AG20443 (cell line): ENCODE measurements around the gene COQ10B.
A peak's percentile ranks its signal among the peaks of the same experiment; 100 is the strongest.
"Not testable (repeated sequence)": the region's sequence is repeated elsewhere in the genome, so short reads cannot be mapped to it uniquely, and the experiment has no call there.

Source experiments
- DNase-seq: peaks from one replicate; pipeline ENCODE4 v3.0.0; 2012; ENCODE audit warnings: low spot score, mixed read lengths

COQ10B gene

GRCh38 chr2:197453123-197453913 lies at the start of gene COQ10B:
COQ10B (plus strand) TSS chr2:197453552; CDS start chr2:197453561, 9 bp downstream.
- DNase-seq, result peak; percentile 98

- no peak for DNase-seq
These were observed 47.8 kb upstream of the COQ10B start for GRCh38 chr2:197405582-197405981.

GRCh38 chr2:197414039-197414438 lies 39.3 kb upstream of the COQ10B start:
- DNase-seq, result no peak

GRCh38 chr2:197414515-197414914 lies 38.8 kb upstream of the COQ10B start:
- DNase-seq, result no peak

- DNase-seq, result no peak
These were observed 37.1 kb upstream of the COQ10B start for GRCh38 chr2:197416268-197416667.

- DNase-seq, result no peak
These were observed 33.9 kb upstream of the COQ10B start for GRCh38 chr2:197419438-197419837.

- DNase-seq, result no peak
These were observed 30.0 kb upstream of the COQ10B start for GRCh38 chr2:197423307-197423706.

- no peak for DNase-seq
These were observed 27.8 kb upstream of the COQ10B start for GRCh38 chr2:197425550-197425949.

- DNase-seq, result no peak
These were observed 26.4 kb upstream of the COQ10B start for GRCh38 chr2:197426723-197427603.

GRCh38 chr2:197427986-197428385 lies 25.4 kb upstream of the COQ10B start:
- DNase-seq, result no peak

GRCh38 chr2:197431858-197432257 lies 21.5 kb upstream of the COQ10B start:
- DNase-seq, result no peak

- DNase-seq, result not testable (repeated sequence)
These were observed 20.8 kb upstream of the COQ10B start for GRCh38 chr2:197432527-197432926.

GRCh38 chr2:197433780-197434438 lies 19.4 kb upstream of the COQ10B start:
- no peak for DNase-seq

GRCh38 chr2:197434541-197435513 lies 18.5 kb upstream of the COQ10B start, which contains the start of gene SF3B1:
SF3B1 (minus strand) TSS chr2:197435028; CDS start chr2:197434999, 29 bp downstream.
- DNase-seq, result peak; percentile 98

GRCh38 chr2:197435598-197436420 lies 17.5 kb upstream of the COQ10B start:
- no peak for DNase-seq

GRCh38 chr2:197437380-197437779 lies 16.0 kb upstream of the COQ10B start:
- DNase-seq, result no peak

GRCh38 chr2:197442857-197443256 lies 10.5 kb upstream of the COQ10B start:
- no peak for DNase-seq

GRCh38 chr2:197445746-197446145 lies 7.6 kb upstream of the COQ10B start:
- DNase-seq, result no peak

- DNase-seq, result no peak
These were observed 6.5 kb upstream of the COQ10B start for GRCh38 chr2:197446844-197447243.

GRCh38 chr2:197450465-197450864 lies 2.9 kb upstream of the COQ10B start:
- DNase-seq, result no peak
